Neural cell (in vitro differentiated cells): ENCODE measurements around the gene VPS41. TPM values are rescaled to one million over a fixed set of nuclear protein-coding genes. Genes with fewer than 3 reads are reported as not detected.

ENCODE experiments used
- H2AFZ ChIP-seq: fragments of 200-600, 300-800 bp; sonication (generic), shearing (Covaris generic); 2 replicates; pipeline ENCODE4 v1.6.0; 2014; ENCODE audit warnings: low read depth, mild to moderate bottlenecking, antibody characterized with exemption, low read length, moderate library complexity
- H3F3A ChIP-seq: fragments of 200-600 bp; shearing (Covaris generic); 2 replicates; pipeline ENCODE4 v1.6.1; 2016; ENCODE audit warnings: mild to moderate bottlenecking, moderate library complexity, mixed read lengths, antibody characterized with exemption, low read length; ENCODE audit not compliant: insufficient read depth, poor library complexity, severe bottlenecking
- H3K27ac ChIP-seq: fragments of 200-600, 300-800 bp; sonication (generic), shearing (Covaris generic); 2 replicates; pipeline ENCODE4 v1.5.1; 2014; ENCODE audit warnings: mild to moderate bottlenecking, low read length, moderate library complexity
- H3K27me3 ChIP-seq: fragments of 300-800, 200-600 bp; sonication (generic), shearing (Covaris generic); 2 replicates; pipeline ENCODE4 v1.6.0; 2014; ENCODE audit warnings: mild to moderate bottlenecking, low read depth, low read length, moderate library complexity; ENCODE audit not compliant: insufficient read depth
- H3K36me3 ChIP-seq: fragments of 300-800, 200-600 bp; sonication (generic), shearing (Covaris generic); 2 replicates; pipeline ENCODE4 v1.5.1; 2014; ENCODE audit warnings: mild to moderate bottlenecking, antibody characterized with exemption, low read length, moderate library complexity; ENCODE audit not compliant: insufficient read depth
- H3K4me2 ChIP-seq: fragments of 300-800, 200-600 bp; sonication (generic), shearing (Covaris generic); 2 replicates; pipeline ENCODE4 v1.6.0; 2014; ENCODE audit warnings: mild to moderate bottlenecking, low read length
- H3K4me3 ChIP-seq: fragments of 300-800, 200-600 bp; sonication (generic), shearing (Covaris generic); 2 replicates; pipeline ENCODE4 v1.5.1; 2014; ENCODE audit warnings: mild to moderate bottlenecking, low read length, moderate library complexity
- H3K79me2 ChIP-seq: fragments of 200-600 bp; shearing (Covaris generic); replicated peaks from 2 replicates; pipeline ENCODE4 v1.6.0; 2014; ENCODE audit warnings: mild to moderate bottlenecking, low read length, moderate library complexity; ENCODE audit not compliant: insufficient read depth
- H3K9ac ChIP-seq: fragments of 300-800, 200-600 bp; sonication (generic), shearing (Covaris generic); 2 replicates; pipeline ENCODE4 v1.6.1; 2016; ENCODE audit warnings: mild to moderate bottlenecking, low read length, mixed read lengths
- H3K9me2 ChIP-seq: fragments of 200-600 bp; shearing (Covaris generic); 2 replicates; pipeline ENCODE4 v1.6.1; 2016; ENCODE audit warnings: mild to moderate bottlenecking, low read length, mixed read lengths; ENCODE audit not compliant: insufficient read depth
- H3K9me3 ChIP-seq: fragments of 200-600, 300-800 bp; sonication (generic), shearing (Covaris generic); 2 replicates; pipeline ENCODE4 v1.6.1; 2016; ENCODE audit warnings: mild to moderate bottlenecking, mixed run types, low read length, moderate library complexity, mixed read lengths
- H4K20me1 ChIP-seq: fragments of 200-600 bp; shearing (Covaris generic); 2 replicates; pipeline ENCODE4 v1.6.1; 2016; ENCODE audit warnings: mild to moderate bottlenecking, mixed run types; ENCODE audit not compliant: insufficient read depth
- EP300 ChIP-seq: fragments of 450-650 bp; conservative IDR thresholded peaks from 2 replicates; pipeline ENCODE4 v1.6.1; 2014; ENCODE audit warnings: antibody characterized with exemption, mild to moderate bottlenecking, moderate library complexity; ENCODE audit not compliant: poor library complexity, severe bottlenecking
- EZH2 ChIP-seq: fragments of 200-600, 300-800 bp; shearing (Covaris generic), sonication (generic); IDR thresholded peaks from 2 replicates; pipeline ENCODE4 v1.6.1; 2014; ENCODE audit warnings: antibody characterized with exemption, low read length, borderline replicate concordance, mild to moderate bottlenecking; ENCODE audit not compliant: insufficient read depth, poor library complexity, severe bottlenecking
- MXI1 ChIP-seq: fragments of 450-650 bp; conservative IDR thresholded peaks from 2 replicates; pipeline ENCODE4 v1.6.1; 2014; ENCODE audit warnings: antibody characterized with exemption, mild to moderate bottlenecking; ENCODE audit not compliant: poor library complexity, severe bottlenecking
- POLR2AphosphoS5 ChIP-seq: IDR thresholded peaks from 2 replicates; pipeline ENCODE4 v1.6.1; 2012
- RAD21 ChIP-seq: fragments of 450-650 bp; conservative IDR thresholded peaks from 2 replicates; pipeline ENCODE4 v1.6.1; 2014; ENCODE audit warnings: antibody characterized with exemption, mild to moderate bottlenecking, moderate library complexity
- SMC3 ChIP-seq: fragments of 450-650 bp; conservative IDR thresholded peaks from 2 replicates; pipeline ENCODE4 v1.6.1; 2014; ENCODE audit warnings: antibody characterized with exemption, mild to moderate bottlenecking, moderate library complexity; ENCODE audit not compliant: poor library complexity
- TAF1 ChIP-seq: IDR thresholded peaks from 2 replicates; pipeline ENCODE4 v1.6.1; 2012; ENCODE audit warnings: low read depth
- polyA plus RNA-seq: library from polyadenylated mRNA; depleted of rRNA; stranded (reverse); fragments of >200 nt; gene quantifications from 2 replicates; pipeline ENCODE4 v1.2.3, GENCODE V29; 2014
- TF ChIP-seq, protein P1 (sequence below): fragments of 450-650 bp; IDR thresholded peaks from 2 replicates; pipeline ENCODE4 v1.5.1; 2014; ENCODE audit warnings: antibody characterized with exemption, mild to moderate bottlenecking, moderate library complexity; ENCODE audit not compliant: poor library complexity, severe bottlenecking
- TF ChIP-seq, protein P2 (sequence below): IDR thresholded peaks from 2 replicates; pipeline ENCODE4 v1.6.1; 2012; ENCODE audit warnings: borderline replicate concordance

The VPS41 gene
- polyA plus RNA-seq, 1 donor from 2014 or later = 64.0 TPM

DNA sequence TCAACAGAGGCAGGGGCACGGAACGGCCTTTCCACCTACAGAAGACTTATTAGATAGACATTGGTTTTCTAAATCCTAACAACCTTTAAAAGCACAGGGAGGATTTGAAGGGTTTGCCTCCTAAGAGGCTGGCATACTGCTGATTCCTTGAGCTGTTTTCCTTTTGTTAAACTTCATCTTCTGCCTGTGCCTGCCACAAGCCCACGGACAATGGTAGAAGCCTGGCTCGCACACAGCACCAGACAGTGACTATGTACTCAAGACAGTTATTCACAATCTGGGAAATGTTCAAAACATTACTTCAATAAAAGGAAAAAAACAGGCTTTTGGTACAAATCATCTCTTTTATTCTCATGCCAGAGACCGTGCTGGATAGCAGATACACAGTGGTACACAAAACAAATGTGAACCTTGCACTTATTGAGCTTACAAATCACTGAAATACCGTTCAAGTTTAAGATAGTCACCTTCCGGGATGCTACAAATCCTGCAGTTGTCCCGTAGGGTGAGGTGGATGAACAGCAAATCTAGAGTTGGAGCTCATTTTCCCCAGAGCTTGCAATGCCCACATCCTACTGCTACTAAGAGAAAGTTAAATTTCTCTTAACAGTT, 63.9 kb downstream of the VPS41 start:
- Histone ChIP-seq H3K27ac (no peak overlapping the region), H3K4me2 (no peak overlapping the region), H2AFZ (no peak overlapping the region), H3F3A (no peaks in the 10 kb centered on the region), H3K9me2 (no peaks in the 10 kb centered on the region), H3K4me3 (no peak overlapping the region), H3K79me2 (no peaks in the 10 kb centered on the region), H3K27me3 (no peaks in the 10 kb centered on the region), H3K9me3 (no peaks in the 10 kb centered on the region), H3K36me3 (no peaks in the 10 kb centered on the region), H4K20me1 (no peaks in the 10 kb centered on the region), H3K9ac (no peak overlapping the region)
- TF ChIP-seq EZH2 = no peak
- no peak for TF ChIP-seq POLR2AphosphoS5
- TF ChIP-seq EP300 = no peak
- TF ChIP-seq, protein P1, sequence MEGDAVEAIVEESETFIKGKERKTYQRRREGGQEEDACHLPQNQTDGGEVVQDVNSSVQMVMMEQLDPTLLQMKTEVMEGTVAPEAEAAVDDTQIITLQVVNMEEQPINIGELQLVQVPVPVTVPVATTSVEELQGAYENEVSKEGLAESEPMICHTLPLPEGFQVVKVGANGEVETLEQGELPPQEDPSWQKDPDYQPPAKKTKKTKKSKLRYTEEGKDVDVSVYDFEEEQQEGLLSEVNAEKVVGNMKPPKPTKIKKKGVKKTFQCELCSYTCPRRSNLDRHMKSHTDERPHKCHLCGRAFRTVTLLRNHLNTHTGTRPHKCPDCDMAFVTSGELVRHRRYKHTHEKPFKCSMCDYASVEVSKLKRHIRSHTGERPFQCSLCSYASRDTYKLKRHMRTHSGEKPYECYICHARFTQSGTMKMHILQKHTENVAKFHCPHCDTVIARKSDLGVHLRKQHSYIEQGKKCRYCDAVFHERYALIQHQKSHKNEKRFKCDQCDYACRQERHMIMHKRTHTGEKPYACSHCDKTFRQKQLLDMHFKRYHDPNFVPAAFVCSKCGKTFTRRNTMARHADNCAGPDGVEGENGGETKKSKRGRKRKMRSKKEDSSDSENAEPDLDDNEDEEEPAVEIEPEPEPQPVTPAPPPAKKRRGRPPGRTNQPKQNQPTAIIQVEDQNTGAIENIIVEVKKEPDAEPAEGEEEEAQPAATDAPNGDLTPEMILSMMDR = no peak
- no peak for TF ChIP-seq RAD21
- no peak for TF ChIP-seq MXI1
- no peak for TF ChIP-seq TAF1
- TF ChIP-seq, protein P2, sequence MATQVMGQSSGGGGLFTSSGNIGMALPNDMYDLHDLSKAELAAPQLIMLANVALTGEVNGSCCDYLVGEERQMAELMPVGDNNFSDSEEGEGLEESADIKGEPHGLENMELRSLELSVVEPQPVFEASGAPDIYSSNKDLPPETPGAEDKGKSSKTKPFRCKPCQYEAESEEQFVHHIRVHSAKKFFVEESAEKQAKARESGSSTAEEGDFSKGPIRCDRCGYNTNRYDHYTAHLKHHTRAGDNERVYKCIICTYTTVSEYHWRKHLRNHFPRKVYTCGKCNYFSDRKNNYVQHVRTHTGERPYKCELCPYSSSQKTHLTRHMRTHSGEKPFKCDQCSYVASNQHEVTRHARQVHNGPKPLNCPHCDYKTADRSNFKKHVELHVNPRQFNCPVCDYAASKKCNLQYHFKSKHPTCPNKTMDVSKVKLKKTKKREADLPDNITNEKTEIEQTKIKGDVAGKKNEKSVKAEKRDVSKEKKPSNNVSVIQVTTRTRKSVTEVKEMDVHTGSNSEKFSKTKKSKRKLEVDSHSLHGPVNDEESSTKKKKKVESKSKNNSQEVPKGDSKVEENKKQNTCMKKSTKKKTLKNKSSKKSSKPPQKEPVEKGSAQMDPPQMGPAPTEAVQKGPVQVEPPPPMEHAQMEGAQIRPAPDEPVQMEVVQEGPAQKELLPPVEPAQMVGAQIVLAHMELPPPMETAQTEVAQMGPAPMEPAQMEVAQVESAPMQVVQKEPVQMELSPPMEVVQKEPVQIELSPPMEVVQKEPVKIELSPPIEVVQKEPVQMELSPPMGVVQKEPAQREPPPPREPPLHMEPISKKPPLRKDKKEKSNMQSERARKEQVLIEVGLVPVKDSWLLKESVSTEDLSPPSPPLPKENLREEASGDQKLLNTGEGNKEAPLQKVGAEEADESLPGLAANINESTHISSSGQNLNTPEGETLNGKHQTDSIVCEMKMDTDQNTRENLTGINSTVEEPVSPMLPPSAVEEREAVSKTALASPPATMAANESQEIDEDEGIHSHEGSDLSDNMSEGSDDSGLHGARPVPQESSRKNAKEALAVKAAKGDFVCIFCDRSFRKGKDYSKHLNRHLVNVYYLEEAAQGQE = no peak
- TF ChIP-seq SMC3 = no peak

DNA sequence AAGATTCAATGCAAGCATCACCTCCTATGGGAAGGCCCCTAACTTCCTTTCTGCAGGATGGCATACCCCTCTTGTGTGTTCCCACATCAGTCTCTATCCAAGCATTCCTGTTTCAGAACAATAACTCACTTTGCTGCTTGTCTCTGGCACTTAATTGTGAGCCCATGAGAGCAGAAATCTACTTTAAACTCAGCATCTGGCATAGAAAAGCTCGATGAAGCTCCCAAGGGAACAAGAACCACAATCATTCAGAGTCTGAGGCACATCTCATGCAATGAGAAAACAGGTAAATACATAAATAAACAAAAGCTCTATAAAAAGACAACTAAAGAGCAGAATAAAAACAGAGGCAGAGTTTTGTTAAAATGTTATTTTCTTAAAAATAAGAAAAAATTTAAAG, 66.2 kb downstream of the VPS41 start:
- Histone ChIP-seq H3K36me3 (no peaks in the 10 kb centered on the region), H2AFZ (no peak overlapping the region), H3K9me3 (no peaks in the 10 kb centered on the region), H4K20me1 (no peaks in the 10 kb centered on the region), H3K9ac (no peak overlapping the region), H3K79me2 (no peaks in the 10 kb centered on the region), H3K27ac (no peak overlapping the region), H3F3A (no peaks in the 10 kb centered on the region), H3K4me3 (no peak overlapping the region), H3K27me3 (no peaks in the 10 kb centered on the region), H3K9me2 (no peaks in the 10 kb centered on the region), H3K4me2 (no peak overlapping the region)
- no peak for TF ChIP-seq RAD21
- TF ChIP-seq TAF1 = no peak
- TF ChIP-seq, protein P2 = no peak
- TF ChIP-seq EZH2 = no peak
- no peak for TF ChIP-seq MXI1
- no peak for TF ChIP-seq EP300
- TF ChIP-seq POLR2AphosphoS5 = no peak
- no peak for TF ChIP-seq SMC3
- TF ChIP-seq, protein P1 = no peak
